ENCODE measurements around the gene CIAPIN1.
"Not testable (repeated sequence)": the region's sequence is repeated elsewhere in the genome, so short reads cannot be mapped to it uniquely, and the experiment has no call there.

The CIAPIN1 gene

DNA sequence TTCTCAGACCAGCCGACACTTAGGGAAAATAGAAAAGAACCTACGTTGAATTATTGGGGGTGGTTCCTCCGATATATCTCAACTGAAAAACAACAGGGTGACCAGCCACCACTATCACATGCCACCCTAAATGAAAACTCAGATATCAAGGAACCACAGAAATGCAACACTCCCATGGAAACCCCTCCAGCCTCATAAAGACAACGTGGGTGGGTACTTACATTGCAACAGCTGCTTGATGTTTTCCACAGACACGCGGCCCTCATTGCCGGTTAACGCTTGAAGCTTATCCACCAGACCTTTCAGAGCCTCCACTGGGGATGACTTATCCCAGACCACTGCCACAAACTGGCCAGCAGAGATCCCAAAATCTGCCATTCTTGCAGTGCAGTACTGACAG, 6.6 kb downstream of the CIAPIN1 start:
- not testable (repeated sequence) for DNase-seq (ENCODE audit: low read depth, low spot score)

DNA sequence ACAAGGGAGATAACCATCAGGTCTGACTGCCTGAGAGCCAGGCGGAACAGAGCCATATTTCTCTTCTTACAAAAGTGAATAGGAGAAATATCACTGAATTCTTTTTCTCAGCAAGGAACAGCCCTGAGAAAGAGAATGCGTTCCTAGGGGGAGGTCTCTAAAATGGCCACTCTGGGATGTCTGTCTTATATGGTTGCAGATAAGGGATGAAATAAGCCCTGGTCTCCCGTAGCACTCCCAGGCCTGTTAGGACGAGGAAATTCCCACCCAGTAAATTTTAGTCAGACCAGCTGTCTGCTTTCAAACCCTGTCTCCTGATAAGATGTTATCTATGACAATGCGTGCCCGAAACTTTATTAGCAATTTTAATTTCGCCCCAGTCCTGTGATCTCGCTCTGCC, 7.2 kb downstream of the CIAPIN1 start:
- DNase-seq (ENCODE audit: low read depth, low spot score), result not testable (repeated sequence)

DNA sequence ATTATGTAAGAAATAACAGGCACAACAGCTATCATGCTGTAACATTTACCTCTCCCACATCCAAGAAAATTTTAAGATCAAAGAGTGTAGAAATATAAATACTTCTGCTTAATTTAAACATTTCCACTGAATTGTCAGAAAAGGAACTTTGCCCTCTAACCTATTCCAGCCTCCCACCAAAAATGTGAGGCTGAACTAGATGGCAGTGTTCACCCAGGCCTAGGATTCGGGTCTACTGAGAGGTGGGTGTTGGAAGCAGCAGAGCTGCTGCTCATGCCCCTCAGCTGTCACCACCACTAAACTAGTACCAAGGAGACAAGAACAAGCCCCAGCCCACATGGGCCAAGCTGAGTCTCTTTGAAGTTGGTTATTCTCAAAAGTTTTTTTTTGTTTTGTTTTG, 11.3 kb downstream of the CIAPIN1 start:
- no peak for DNase-seq (ENCODE audit: low read depth, low spot score)

DNA sequence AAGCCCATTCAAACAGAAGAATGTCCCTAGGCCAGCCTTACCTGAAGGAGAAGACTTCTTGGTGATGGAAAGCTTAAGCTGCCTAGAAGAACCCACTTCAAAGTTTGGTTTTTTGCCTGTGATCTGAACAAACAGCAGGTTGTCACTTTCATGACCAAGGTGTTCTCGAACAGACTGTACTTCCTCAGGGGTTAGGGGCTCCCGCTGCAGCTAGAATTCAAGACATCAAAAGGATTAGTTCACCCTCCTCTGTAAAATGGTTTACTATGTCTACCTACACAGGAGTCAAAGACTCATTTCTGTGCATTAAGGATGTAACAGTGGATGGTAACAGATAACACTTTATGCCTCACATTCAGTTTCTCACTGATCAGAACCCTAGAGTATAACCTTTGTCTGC, 13.2 kb downstream of the CIAPIN1 start:
- no peak for DNase-seq (ENCODE audit: low read depth, low spot score)

DNA sequence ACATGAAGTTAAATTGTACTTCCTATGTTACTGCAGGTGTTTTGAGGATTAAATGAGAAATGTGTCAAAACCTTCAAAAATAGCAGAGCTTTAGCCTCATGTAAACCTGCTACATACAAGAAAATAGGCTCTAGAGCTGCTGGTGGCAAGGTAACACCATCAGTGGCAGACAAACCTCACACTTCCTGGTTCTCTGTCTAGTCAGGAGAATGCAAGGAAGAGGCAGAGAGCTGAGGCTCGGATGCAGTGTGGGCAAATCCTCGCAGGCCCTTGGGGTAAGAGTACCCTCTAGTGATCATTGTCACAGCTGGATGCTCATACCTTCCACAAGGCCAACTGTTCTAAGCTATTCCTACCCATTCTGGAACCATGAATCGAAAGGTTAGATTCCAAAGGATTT, 14.2 kb downstream of the CIAPIN1 start:
- no peak for DNase-seq (ENCODE audit: low read depth, low spot score)

DNA sequence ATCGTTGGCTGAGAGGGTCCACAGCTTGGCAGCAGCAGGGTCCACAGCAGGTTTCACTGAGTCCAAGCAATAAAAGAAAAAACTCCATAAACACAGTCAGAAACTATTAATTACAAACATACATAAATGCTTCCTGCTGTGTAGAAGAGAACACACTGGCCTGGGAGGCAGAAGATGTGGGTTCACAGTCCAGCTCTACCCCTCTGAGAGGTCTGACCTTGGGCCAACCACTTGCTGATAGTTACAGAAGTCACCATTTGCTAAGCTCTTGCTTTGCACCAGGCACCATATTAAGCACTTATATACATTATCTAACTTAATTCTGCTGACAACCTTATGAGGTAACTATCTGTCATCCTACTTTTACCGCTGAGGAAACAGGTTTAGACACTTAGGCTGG, 14.7 kb downstream of the CIAPIN1 start:
- DNase-seq (ENCODE audit: low read depth, low spot score), result no peak

DNA sequence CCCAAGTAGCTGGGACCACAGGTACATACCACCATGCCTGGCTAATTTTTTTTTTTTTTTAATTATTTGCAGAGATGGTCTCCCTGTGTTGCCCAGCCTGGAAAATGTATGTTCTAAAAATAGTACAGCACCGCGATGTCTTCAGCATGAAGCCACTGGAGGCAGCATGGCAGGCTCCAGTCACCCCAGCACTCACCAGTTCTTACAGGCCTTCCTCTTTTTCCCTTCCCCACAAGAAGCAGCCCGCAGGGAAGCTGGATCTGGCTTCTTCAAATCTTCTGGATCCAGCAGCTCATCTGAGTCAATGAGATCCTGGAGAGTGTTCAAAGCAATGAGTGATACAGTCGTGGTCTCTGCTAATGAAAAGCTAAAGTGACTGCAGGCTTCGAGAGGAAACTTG, 16.2 kb downstream of the CIAPIN1 start:
- no peak for DNase-seq (ENCODE audit: low read depth, low spot score)

DNA sequence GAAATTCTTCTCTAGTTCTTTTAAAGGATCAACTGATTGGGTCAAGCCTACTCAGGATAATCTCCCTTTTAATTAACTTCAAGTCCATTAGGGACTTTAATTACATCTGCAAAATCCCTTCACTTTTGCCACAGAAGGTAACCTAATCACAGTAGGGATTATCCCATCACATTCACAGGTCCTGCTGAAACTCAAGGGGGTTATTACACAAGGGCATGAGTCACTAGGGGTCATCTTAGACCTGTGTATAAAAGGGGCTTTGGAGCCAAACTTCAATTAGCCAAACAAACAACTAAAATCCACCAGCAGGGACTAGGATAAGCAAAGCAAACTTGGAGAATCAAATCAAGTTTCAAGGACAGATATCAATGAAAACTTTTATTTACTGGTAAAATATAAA, 19.4 kb downstream of the CIAPIN1 start:
- no peak for DNase-seq (ENCODE audit: low read depth, low spot score)

DNA sequence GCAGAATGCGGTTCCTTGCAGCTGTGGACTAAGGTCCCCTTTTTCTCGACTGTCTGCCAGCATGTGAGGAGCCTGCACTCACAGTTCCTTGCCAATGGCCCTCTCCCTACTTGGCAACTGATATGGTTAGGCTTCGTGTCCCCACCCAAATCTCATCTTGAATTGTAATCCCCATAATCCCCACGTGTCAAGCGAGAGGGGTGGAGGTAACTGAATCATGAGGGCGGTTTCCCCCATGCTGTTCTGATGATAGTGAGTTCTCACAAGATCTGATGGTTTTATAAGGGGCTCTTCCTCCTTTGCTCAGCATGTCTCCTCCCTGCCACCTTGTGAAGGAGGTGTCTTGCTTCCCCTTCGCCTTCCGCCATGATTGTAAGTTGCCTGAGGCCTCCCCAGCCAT, 19.9 kb downstream of the CIAPIN1 start:
- DNase-seq (ENCODE audit: low read depth, low spot score), result no peak

DNA sequence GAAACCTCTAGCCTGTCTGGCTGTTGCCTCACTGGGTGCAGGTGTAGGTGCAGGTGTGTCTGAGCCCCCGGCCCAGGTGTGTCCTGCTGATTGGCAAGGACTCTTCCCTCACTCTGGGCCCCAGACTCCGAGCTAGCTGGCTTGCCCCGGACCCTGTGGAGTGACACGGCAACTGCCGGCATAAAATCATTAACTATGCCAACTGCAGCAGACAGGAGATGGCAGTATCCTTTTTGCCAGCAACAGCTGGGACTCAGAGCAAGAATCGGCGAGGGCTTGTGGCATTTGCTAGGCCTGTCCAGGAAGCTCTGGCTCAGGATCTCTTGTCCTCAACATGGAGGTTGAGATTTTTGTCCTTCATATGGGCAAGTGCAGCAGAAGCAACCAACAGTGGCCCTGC, 20.8 kb downstream of the CIAPIN1 start:
- no peak for DNase-seq (ENCODE audit: low read depth, low spot score)

DNA sequence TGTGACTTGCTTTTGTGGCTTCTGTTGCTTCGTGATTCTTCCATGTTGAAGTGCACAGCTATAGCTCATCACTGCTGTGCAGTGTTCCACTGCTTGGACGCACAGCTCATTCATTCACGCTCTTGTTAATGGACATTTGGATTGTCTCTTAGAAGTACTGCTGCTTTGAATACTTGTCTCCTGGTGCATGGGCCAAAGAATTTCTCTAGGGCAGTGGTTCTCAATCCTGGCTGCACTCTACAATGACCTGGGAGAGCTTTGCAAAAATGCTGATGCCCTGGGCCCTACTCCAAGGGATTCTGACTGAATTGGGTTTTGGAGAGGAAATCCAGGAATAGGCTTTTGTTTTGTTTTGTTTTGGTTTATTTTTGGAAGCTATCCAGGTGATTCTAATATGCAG, 22.6 kb downstream of the CIAPIN1 start:
- DNase-seq (ENCODE audit: low read depth, low spot score), result no peak

DNA sequence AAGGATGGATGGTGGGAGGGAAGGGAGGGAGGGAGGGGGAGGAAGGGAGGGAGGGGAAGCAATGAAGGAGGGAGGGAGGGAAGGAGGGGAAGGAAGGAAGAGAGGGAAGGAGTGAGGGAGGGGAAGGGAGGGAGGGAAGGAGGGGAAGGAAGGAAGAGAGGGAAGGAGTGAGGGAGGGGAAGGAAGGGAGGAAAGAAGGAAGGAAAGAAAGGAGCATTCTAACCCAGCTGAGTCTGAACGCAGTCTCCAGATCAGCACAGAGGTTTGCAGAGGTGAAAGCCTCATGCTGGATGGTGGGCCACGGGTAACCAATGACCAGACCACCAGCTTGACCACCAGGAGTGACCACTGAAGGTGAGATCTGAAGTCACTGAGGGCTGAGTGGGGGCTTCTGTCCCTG, 24.0 kb downstream of the CIAPIN1 start:
- DNase-seq (ENCODE audit: low read depth, low spot score), result no peak

DNA sequence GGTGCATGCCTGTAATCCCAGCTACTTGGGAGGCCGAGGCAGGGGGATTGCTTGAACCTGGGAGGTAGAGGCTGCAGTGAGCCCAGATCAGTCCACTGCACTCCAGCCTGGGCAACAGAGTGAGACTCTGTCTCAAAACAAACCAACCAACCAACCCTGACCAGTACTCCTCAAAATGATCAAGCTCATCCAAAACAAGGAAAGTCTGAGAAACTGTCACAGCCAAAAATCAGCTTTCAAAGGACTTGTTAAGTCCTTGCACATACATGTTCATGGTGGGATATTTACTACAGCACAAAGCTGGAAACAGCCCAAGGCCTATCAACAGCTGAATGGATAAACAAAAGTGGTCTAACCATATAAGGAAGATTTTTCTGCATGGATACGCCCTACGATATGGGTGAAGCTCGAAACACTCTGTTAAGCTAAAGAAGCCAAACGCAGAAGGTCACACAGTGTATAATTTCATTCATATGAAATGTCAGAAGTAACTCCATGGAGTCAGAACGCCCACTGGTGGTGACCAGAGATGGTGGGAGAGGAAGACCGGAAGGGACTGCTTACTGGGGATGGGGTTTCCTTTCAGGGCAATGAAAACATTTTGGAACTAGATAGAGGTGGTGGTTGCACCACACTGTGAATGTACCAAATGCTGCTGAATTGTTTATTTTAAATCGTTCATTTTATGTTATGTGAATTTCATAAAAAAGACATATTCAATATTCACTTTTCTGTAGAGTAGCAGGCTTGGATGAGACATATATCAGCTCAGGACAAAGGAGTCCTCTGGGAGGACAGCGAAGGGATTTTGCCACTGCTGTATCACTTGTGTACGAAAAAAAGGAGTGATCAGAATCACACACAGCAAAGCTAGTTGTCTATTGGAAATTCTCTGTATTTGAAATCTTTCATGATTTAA, 24.9 kb downstream of the CIAPIN1 start:
- DNase-seq (ENCODE audit: low read depth, low spot score), result peak; percentile 40

DNA sequence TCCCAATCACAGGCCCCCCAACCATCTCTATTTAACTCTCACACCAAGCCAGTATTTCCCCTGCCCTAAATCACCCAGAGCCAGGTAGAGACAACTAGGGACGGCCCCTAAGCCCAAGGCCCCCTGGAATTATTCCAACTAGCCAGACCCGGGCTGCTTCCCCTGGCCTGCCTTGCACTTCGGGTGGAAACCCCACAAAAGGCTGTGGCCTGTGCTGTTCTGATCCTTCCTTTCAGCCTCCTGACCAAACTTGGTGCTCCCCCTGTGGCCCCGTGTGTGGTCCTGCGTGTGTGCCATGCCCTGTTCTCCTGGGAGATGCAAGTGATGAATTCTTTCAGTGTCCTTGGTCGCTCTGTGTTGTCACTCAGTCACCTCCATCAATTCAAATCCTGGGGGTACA, 27.7 kb downstream of the CIAPIN1 start:
- DNase-seq (ENCODE audit: low read depth, low spot score), result no peak

DNA sequence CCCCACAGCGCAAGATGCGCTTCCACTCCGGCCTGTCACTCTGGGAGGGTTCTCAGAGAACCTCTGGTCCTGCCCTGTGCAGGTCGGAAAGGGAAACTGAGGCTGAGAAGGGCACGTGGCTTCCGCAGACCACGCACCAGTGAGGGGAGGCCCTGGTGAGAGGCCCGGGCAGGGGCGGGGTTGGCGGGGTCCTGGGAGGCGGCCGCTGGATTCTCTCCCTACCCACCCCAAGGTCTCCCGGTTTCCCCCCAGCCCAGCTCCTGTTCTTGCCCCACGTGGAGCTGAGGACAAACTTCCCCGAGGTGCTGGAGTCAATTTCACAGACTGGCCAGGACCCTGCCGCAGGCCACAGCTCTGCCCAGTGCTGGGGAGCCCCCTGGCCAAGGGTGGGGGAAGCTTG, 31.1 kb downstream of the CIAPIN1 start:
- no peak for DNase-seq (ENCODE audit: low read depth, low spot score)

DNA sequence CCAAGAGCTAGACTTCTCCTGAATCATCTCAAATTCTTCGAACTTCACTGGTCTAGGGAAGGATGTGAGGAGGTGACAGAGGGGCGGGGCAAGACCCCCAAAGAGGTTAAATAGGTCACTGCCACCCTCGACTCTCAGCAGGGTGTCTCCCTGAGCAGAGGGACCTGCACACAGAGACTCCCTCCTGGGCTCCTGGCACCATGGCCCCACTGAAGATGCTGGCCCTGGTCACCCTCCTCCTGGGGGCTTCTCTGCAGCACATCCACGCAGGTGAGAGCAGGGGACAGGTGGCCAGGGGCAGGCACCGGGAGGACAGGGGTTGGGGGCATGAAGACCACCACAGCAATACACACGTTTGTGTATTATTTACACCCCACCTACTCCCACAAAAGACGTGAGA, 33.5 kb downstream of the CIAPIN1 start:
- no peak for DNase-seq (ENCODE audit: low read depth, low spot score)

DNA sequence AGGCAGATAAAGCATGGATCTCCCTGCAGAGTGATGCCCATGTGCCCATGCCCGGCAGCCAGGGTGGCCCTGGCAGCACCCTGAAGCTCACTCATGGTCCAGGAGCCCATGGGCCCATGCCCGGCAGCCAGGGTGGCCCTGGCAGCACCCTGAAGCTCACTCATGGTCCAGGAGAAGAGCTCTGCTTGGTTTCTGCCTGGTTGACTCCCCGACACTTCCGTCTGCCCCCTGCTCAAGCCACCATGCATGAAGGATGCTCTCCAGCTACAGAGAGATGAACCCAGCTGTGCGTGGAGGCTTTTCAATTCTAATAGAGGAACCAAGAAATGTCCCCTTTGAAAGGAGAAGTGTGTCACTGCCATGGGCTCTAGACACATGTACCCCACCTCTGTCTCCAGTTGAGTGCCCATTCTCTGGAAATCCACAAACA, 33.9 kb downstream of the CIAPIN1 start:
- no peak for DNase-seq (ENCODE audit: low read depth, low spot score)

DNA sequence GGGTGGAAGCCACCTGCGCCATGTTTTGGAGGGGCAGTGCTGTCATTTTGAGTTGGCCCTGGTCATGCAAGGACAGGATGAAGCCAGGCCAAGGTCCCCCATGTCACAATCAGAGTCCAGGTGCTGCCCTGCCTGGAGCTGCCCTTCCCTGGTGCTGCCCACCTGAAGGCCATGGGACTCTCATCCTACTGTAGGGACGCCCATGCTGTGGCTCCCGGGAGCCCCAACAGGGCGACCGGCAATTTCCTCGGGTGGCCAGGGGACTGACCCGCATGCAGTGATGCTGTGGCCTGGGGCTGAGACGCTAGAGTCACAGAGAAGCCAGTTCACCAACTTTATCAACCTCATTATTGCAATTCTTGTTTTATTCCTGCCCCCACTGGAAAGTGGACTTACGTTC, 34.6 kb downstream of the CIAPIN1 start:
- DNase-seq (ENCODE audit: low read depth, low spot score), result no peak

DNA sequence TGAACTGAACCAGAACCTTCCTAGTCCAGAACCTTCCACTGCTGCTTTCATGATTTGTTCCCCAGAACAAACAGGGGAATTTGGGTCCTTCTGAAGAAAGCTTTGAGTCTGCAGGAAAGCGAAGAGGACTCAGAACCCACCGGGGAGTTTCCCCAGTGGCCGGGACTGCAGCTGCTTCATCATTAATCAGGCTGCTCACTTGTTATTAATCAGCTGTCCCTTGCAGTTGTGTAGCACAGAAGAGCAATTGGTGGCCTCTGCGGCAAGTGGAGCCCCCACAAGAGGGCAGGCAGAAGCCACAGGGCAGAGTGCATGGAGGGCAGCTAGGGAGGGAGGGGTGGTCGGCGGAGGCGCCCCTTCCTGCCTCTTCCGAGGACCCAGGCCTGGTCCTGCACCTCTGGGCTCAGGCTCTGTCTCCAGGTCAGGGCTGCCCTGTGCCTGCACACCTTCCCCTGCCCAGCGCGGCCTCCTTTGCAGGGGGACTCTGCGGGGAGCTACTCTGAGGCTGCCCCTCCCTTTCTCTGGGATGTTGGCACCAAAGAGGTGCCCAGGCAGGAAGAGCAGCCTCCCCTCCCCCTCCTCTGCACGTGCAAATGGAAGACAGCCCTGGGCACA, 35.7 kb downstream of the CIAPIN1 start:
- no peak for DNase-seq (ENCODE audit: low read depth, low spot score)

DNA sequence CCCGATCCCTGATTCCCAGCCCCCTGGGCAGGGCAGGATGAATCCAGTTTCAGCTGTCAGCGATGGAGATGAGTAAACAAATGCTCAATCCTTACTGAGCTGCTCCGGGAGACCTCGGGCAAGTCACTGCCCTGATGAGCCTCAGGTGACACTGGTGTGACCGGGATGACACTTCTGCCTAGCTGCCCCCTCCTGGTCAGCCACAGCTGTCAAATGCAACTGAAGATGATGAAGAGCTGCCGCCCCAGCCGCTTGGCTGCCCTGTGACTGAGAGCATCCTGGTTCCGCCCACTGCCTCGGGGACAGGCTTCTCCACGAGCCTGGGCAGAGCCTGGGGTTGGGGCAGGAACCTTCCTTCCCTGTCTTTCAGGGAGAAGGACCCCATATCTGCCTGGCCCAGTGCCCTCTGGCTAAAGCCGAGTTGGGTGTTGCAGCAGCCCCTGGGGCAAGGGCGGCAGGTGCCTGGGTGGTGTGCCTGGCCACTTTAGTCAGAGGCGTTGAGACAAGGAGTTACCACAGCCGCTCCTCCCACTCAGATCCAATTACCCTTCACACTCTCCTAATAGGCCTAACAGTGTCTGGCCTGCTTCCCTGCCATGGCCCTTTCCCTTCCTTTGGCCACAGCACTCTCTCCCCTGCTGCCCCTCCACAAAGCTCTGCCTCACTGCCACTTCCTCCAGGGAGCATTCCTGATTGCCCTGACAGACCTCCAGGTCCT, 37.2 kb downstream of the CIAPIN1 start:
- DNase-seq (ENCODE audit: low read depth, low spot score), result peak; percentile 73

DNA sequence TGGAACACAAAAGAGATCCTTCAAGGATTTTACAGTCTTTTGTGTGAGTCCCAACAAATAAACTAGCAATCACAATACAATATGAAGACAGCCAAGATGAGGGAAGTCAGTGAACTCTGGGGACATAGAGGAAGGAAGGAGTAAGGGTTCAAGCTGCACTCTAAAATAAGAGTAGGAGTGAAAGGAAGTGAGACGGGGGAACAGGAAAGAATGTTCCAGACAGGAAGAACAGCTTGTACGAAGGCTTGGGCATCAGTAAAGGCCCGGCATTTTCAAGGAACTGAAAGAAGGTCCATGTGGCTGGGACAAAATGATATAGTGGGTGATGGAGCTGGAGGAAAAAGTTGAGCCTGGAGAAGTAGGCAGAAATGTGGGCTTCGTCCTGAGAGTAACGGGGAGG, 38.1 kb downstream of the CIAPIN1 start:
- no peak for DNase-seq (ENCODE audit: low read depth, low spot score)

DNA sequence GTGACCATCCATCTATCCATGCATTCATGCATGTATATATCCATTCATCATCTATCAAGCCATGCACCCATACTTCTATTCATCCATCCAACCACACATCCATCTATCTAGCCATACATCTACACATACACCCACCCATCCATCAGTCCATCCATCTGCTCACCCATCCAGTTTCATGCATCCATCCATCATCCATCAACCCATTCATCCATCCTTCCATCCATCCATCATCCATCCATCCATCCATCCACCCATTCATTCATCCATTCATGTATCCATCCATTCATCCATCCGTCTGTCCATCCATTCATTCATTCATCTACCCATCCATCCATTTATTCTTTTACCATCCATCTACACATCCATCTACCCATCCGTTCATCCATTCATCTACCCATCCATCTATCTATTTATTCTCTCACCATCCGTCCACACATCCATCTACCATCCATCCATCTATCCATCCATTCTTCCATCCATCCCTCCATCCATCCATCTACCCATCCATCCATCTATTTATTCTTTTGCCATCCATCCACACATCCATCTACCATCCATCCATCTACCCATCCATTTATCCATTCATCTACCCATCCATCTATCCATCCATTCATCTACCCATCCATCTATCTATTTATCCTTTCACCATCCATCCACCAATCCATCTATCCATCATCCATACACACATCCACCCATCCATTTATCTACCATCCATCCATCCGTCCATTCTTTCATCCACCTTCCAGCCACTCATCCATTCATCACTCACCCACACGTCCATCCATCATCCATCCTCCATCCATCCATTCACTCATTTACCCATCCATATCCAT, 39.4 kb downstream of the CIAPIN1 start:
- DNase-seq (ENCODE audit: low read depth, low spot score), result no peak

Measured in ELF-1 (cell line).